Glutamatergic neuron (in vitro differentiated cells): ENCODE data around the gene MS4A4E. TPM values are rescaled to one million over a fixed set of nuclear protein-coding genes. Genes with fewer than 3 reads are reported as not detected.

Experiments
- DNase-seq: peaks from one replicate; pipeline ENCODE4 v3.0.0; 2022
- H3K27ac Mint-ChIP-seq: one replicate; pipeline ENCODE4 v1.8.0; 2020; ENCODE audit warnings: mild to moderate bottlenecking, mixed read lengths, inconsistent platforms; ENCODE audit not compliant: unreplicated experiment
- H3K27me3 Mint-ChIP-seq: one replicate; pipeline ENCODE4 v1.8.0; 2020; ENCODE audit warnings: mild to moderate bottlenecking, moderate library complexity, mixed read lengths, inconsistent platforms; ENCODE audit not compliant: unreplicated experiment
- H3K36me3 Mint-ChIP-seq: one replicate; pipeline ENCODE4 v1.8.0; 2020; ENCODE audit warnings: mild to moderate bottlenecking, mixed read lengths, inconsistent platforms; ENCODE audit not compliant: unreplicated experiment
- H3K4me1 Mint-ChIP-seq: one replicate; pipeline ENCODE4 v1.8.0; 2020; ENCODE audit warnings: mild to moderate bottlenecking, low read depth, mixed read lengths, inconsistent platforms; ENCODE audit not compliant: unreplicated experiment
- H3K4me3 Mint-ChIP-seq: one replicate; pipeline ENCODE4 v1.8.0; 2020; ENCODE audit warnings: mild to moderate bottlenecking, mixed read lengths, inconsistent platforms; ENCODE audit not compliant: unreplicated experiment
- H3K9me3 Mint-ChIP-seq: one replicate; pipeline ENCODE4 v1.8.0; 2020; ENCODE audit warnings: mild to moderate bottlenecking, moderate library complexity, mixed read lengths, inconsistent platforms; ENCODE audit not compliant: unreplicated experiment
- CTCF ChIP-seq: fragments of 200-600 bp; sonication (generic); IDR thresholded peaks from one replicate; pipeline ENCODE4 v1.5.0; 2021; ENCODE audit not compliant: partially characterized antibody, unreplicated experiment
- total RNA-seq: library from RNA; stranded (reverse); fragmentation: NEBNext Ultra II Directional; extraction: Animal tissue kit (Norgen Biotek cat#: 25700); gene quantifications from one replicate; pipeline ENCODE4 v1.2.1, GENCODE V29; 2021; ENCODE audit not compliant: unreplicated experiment

The MS4A4E gene
- total RNA-seq, 1 donor from 2014 or later, result not detected

DNA sequence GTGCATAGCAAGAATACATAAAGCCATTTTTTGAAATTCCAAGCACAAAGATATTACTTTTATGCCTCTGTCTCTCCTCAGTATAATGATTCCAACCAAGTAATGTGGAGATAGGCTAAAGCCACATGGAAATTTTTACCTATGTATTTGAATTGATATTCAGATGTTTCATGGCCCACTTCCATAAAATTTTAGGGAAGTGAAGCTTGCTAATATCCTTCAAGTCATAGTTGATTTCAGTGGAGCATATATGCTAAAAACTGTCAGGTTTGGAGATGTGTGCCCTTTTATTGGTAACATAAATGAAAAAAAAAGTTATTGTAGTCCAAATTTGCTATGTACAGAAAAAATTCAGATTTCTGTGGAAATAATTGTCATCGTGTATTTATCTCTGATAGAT is 12.3 kb downstream of the MS4A4E start:
- H3K4me1 Mint-ChIP-seq, result no peaks in the 10 kb centered on the region
- no peaks in the 10 kb centered on the region for H3K36me3 Mint-ChIP-seq
- H3K27ac Mint-ChIP-seq, result no peak overlapping the region
- H3K9me3 Mint-ChIP-seq, result peaks cover 2% of the 10 kb centered on the region
- TF ChIP-seq CTCF, result no peak
- no peak for DNase-seq
- H3K27me3 Mint-ChIP-seq, result peaks cover 4% of the 10 kb centered on the region
- H3K4me3 Mint-ChIP-seq, result no peak overlapping the region

GRCh38 chr11:60222141-60222540 is 20.8 kb downstream of the MS4A4E start:
- DNase-seq, result no peak
- H3K36me3 Mint-ChIP-seq, result no peaks in the 10 kb centered on the region
- H3K4me1 Mint-ChIP-seq, result no peaks in the 10 kb centered on the region
- no peaks in the 10 kb centered on the region for H3K9me3 Mint-ChIP-seq
- no peak overlapping the region for H3K27ac Mint-ChIP-seq
- no peak for TF ChIP-seq CTCF
- H3K27me3 Mint-ChIP-seq, result no peaks in the 10 kb centered on the region
- H3K4me3 Mint-ChIP-seq, result no peak overlapping the region

DNA sequence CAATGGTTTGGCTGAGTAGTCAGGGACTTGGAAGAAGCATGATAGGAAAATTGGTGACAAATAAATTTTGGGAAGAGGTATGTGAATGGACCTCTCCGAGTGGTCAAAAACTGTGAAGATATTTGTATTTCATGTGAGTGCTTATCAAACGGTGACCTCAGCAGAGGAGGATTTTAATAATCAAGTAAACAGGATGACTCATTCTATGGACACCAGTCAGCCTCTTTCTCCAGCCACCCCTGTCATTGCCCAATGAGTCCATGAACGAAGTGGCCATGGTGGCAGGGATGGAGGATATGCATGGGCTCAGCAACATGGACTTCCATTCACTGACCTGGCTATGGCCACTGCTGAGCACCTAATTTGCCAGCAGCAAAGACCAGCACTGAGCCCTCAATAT is 21.2 kb downstream of the MS4A4E start:
- no peaks in the 10 kb centered on the region for H3K27me3 Mint-ChIP-seq
- no peak overlapping the region for H3K4me3 Mint-ChIP-seq
- H3K36me3 Mint-ChIP-seq, result no peaks in the 10 kb centered on the region
- no peaks in the 10 kb centered on the region for H3K9me3 Mint-ChIP-seq
- H3K4me1 Mint-ChIP-seq, result no peaks in the 10 kb centered on the region
- no peak for DNase-seq
- TF ChIP-seq CTCF, result no peak
- H3K27ac Mint-ChIP-seq, result no peak overlapping the region

DNA sequence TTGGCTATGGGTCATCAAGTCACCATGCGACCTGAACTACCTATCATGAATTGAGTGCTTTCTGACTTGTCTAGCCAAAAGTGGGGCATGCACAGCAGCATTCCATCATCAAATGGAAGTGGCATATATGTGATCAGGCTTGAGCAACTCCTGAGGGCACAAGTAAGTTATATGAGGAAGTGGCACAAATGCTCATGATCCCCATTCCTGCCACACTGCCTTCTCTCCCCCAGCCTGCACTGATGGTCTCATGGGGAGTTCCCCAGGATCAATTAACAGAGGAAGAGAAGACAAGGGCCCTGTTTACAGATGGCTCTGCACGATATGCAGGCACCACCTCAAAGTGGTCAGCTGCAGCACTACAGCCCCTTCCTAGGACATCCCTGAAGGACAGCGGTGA is 21.8 kb downstream of the MS4A4E start:
- Mint-ChIP-seq H3K27ac (no peak overlapping the region), H3K27me3 (no peaks in the 10 kb centered on the region), H3K36me3 (no peaks in the 10 kb centered on the region), H3K4me1 (no peaks in the 10 kb centered on the region), H3K9me3 (no peaks in the 10 kb centered on the region), H3K4me3 (no peak overlapping the region)
- no peak for DNase-seq
- TF ChIP-seq CTCF, result no peak

DNA sequence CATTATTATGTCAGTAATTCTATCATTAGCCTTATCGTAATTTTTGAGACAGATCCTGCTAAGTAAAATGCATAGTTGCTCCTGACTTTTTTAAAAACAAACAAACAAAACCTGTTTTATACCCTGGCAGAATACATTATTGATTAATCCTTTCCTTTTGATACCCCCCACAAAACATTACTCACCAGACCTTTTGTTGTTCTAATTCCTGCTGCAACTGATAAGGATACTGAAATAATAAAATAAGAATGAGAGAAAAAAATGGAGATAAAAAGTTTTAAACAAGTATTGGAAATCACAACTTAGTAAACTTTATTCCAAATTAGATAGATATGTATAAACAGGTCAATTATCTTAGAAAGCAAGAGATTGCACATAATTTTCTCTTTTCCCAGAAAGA is 28.6 kb downstream of the MS4A4E start:
- no peak for DNase-seq
- no peaks in the 10 kb centered on the region for H3K27me3 Mint-ChIP-seq
- no peaks in the 10 kb centered on the region for H3K9me3 Mint-ChIP-seq
- no peak overlapping the region for H3K27ac Mint-ChIP-seq
- TF ChIP-seq CTCF, result no peak
- no peak overlapping the region for H3K4me3 Mint-ChIP-seq
- H3K4me1 Mint-ChIP-seq, result no peaks in the 10 kb centered on the region
- no peaks in the 10 kb centered on the region for H3K36me3 Mint-ChIP-seq
